ENCODE results near the gene NCCRP1. TPM values are rescaled to one million over a fixed set of nuclear protein-coding genes. Genes with fewer than 3 reads are reported as not detected.
A peak's percentile ranks its signal among the peaks of the same experiment; 100 is the strongest.

NCCRP1 gene
- total RNA-seq, 1 experiment from 2014 or later = 23.2 TPM

DNA sequence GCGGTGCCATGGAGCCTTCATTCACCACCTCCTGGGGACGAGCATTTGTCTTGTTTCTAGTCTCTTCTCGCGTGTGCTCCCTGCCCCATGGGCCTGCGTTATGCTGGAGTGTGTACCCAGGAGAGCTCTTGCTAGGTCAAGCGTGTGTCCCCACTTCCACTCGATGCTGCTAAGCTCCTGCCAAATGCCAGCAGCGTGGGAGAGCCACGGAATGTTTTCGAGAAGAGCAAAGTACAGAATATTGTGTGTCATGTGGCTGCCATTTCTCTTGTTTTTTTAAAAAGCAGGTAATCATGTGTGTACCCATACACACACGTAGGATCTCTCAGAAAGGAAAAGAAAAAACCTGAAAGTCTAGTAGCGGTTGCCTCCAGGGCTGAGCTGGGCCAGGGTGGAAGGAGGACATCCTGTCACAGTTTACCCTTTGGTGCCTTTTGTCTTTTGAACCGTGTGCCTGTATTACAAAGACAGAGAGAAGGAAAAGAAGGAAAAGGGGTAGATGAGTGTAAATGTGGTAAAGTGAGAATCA lies 42.6 kb upstream of the NCCRP1 start:
- Histone ChIP-seq H3K4me3 (peak overlapping the region; percentile 42; the same call in 1 of the 2 replicates), H2AFZ (0 out of 2 replicates have a peak overlapping the region, but pooled peaks have one; percentile 25), H3K4me1 (replicated peaks; ENCODE audit: insufficient read depth) (peaks cover 38% of the 10 kb centered on the region), H3K36me3 (ENCODE audit: low read depth) (0 out of 2 replicates have a peak, but pooled peaks cover under 1% of the 10 kb centered on the region), H4K20me1 (ENCODE audit: insufficient read depth) (peaks cover 49% of the 10 kb centered on the region), H3K27ac (peak overlapping the region; percentile 61), H3K27me3 (ENCODE audit: insufficient read depth, low read depth) (no peaks in the 10 kb centered on the region), H3K79me2 (ENCODE audit: low read depth) (peaks cover 85% of the 10 kb centered on the region), H3K4me2 (peak overlapping the region; percentile 74), H3F3A (ENCODE audit: insufficient read depth, low read depth) (peaks cover 32% of the 10 kb centered on the region; the same call in 1 of the 2 replicates), H3K9me3 (ENCODE audit: insufficient read depth, low read depth) (no peaks in the 10 kb centered on the region), H3K9me2 (ENCODE audit: insufficient read depth) (no peaks in the 10 kb centered on the region)
- intact Hi-C loops (cut with micrococcal nuclease; ENCODE audit: unreplicated experiment) = loop anchor here (1.0 kb wide), 2 partner anchors 13 to 29 kb away; partner anchors contain the start of gene PAK4
- CTCF ChIA-PET = interaction anchor here (0.6 to 1.1 kb wide), 2 partner anchors 13 to 1184 kb away, joined by 3 to 5 read pairs; no protein-coding TSS in a partner anchor
- no TSS peak for BruUV-seq (replicated peaks)
- no peak for TF ChIP-seq EZH2 (IDR thresholded peaks at IDR 0.05; ENCODE audit: low read depth)
- no peak; the same call in 1 of the 2 replicates for TF ChIP-seq CTCF (conservative IDR thresholded peaks at IDR 0.05)
- POLR2A ChIA-PET (ENCODE audit: unreplicated experiment) = interaction anchor here (0.6 to 0.7 kb wide), 5 partner anchors 14 to 722 kb away, joined by 3 to 10 read pairs (median 4); no protein-coding TSS in a partner anchor
- no peak for DNase-seq

GRCh38 chr19:39154629-39155100 lies 42.1 kb upstream of the NCCRP1 start:
- CTCF ChIA-PET = interaction anchor here (0.6 to 1.1 kb wide), 2 partner anchors 12 to 1185 kb away, joined by 3 to 5 read pairs; no protein-coding TSS in a partner anchor
- H3K4me2 ChIP-seq = peak overlapping the region; percentile 74
- H3F3A ChIP-seq (ENCODE audit: insufficient read depth, low read depth) = peaks cover 32% of the 10 kb centered on the region; the same call in 1 of the 2 replicates
- peak overlapping the region; percentile 42; the same call in 1 of the 2 replicates for H3K4me3 ChIP-seq
- POLR2A ChIA-PET (ENCODE audit: unreplicated experiment) = interaction anchor here (0.6 to 0.7 kb wide), 4 partner anchors 15 to 722 kb away, joined by 4 to 10 read pairs (median 4); no protein-coding TSS in a partner anchor
- no TSS peak for BruUV-seq (replicated peaks)
- peak overlapping the region; percentile 61 for H3K27ac ChIP-seq
- intact Hi-C loops (cut with micrococcal nuclease; ENCODE audit: unreplicated experiment) = loop anchor here (1.0 kb wide), 2 partner anchors 13 to 29 kb away; partner anchors contain the start of gene PAK4
- TF ChIP-seq EZH2 (IDR thresholded peaks at IDR 0.05; ENCODE audit: low read depth) = no peak
- peak; percentile 90 to 92 for DNase-seq
- H3K27me3 ChIP-seq (ENCODE audit: insufficient read depth, low read depth) = no peaks in the 10 kb centered on the region
- peaks cover 39% of the 10 kb centered on the region for H3K4me1 ChIP-seq (replicated peaks; ENCODE audit: insufficient read depth)
- H3K9me2 ChIP-seq (ENCODE audit: insufficient read depth) = no peaks in the 10 kb centered on the region
- no peaks in the 10 kb centered on the region for H3K9me3 ChIP-seq (ENCODE audit: insufficient read depth, low read depth)
- peak overlapping the region; percentile 61; the same call in 1 of the 2 replicates for H2AFZ ChIP-seq
- peaks cover 84% of the 10 kb centered on the region for H3K79me2 ChIP-seq (ENCODE audit: low read depth)
- H4K20me1 ChIP-seq (ENCODE audit: insufficient read depth) = peaks cover 54% of the 10 kb centered on the region
- no peaks in the 10 kb centered on the region for H3K36me3 ChIP-seq (ENCODE audit: low read depth)

DNA sequence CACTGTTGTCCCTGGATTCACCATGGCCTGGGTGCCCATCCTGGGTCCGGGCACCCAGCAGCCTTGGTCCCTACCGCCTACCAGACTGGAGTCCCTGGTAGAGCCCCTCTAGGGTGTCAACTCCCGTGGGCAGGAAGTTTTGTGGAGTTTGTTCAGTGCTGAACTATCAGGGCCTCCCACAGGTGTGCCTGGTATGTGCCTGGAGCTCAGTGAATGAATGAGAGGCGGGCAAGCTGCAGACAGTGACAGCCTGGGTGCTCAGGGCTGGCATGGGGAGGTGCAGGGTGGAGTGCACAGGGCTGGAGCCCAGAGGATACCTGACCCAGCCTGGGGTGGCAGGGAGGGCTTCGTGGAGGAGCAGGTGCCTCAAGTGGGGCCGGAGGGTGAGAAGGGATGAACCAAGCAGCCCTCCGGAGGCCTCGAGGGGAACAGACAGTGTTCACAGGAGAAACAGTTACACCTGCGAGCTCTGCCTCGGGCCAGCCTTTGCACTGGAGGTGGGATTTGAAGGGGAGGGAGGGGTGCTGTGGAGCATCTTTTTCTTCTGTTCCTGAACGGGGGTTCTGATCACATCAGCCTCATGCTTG lies 41.6 kb upstream of the NCCRP1 start:
- TF ChIP-seq EZH2 (IDR thresholded peaks at IDR 0.05; ENCODE audit: low read depth) (no peak), CTCF (conservative IDR thresholded peaks at IDR 0.05) (no peak)
- BruUV-seq (replicated peaks) = no TSS peak
- peaks cover 54% of the 10 kb centered on the region for H4K20me1 ChIP-seq (ENCODE audit: insufficient read depth)
- peaks cover 86% of the 10 kb centered on the region for H3K79me2 ChIP-seq (ENCODE audit: low read depth)
- H3K27me3 ChIP-seq (ENCODE audit: insufficient read depth, low read depth) = no peaks in the 10 kb centered on the region
- peak overlapping the region; percentile 74 for H3K4me2 ChIP-seq
- H2AFZ ChIP-seq = no peak overlapping the region
- H3K9me2 ChIP-seq (ENCODE audit: insufficient read depth) = no peaks in the 10 kb centered on the region
- peak overlapping the region; percentile 61 for H3K27ac ChIP-seq
- H3K36me3 ChIP-seq (ENCODE audit: low read depth) = no peaks in the 10 kb centered on the region
- CTCF ChIA-PET = interaction anchor here (1.1 kb wide), 1 partner anchor 11 kb away, joined by 5 read pairs; no protein-coding TSS in a partner anchor
- H3K4me1 ChIP-seq (replicated peaks; ENCODE audit: insufficient read depth) = peaks cover 43% of the 10 kb centered on the region
- no peak for DNase-seq
- H3K9me3 ChIP-seq (ENCODE audit: insufficient read depth, low read depth) = no peaks in the 10 kb centered on the region
- POLR2A ChIA-PET (ENCODE audit: unreplicated experiment) = interaction anchor here (0.6 kb wide), 1 partner anchor 15 kb away, joined by 4 read pairs; no protein-coding TSS in a partner anchor
- peaks cover 32% of the 10 kb centered on the region; the same call in 1 of the 2 replicates for H3F3A ChIP-seq (ENCODE audit: insufficient read depth, low read depth)
- H3K4me3 ChIP-seq = peak overlapping the region; percentile 42; the same call in 1 of the 2 replicates
- intact Hi-C loops (cut with micrococcal nuclease; ENCODE audit: unreplicated experiment) = no loop called here

All from PC-9 (cell line).